Thyroid gland (tissue), 4 donors: ENCODE measurements around the gene FKBP9. TPM values are rescaled to one million over a fixed set of nuclear protein-coding genes. Genes with fewer than 3 reads are reported as not detected.
A peak's percentile ranks its signal among the peaks of the same experiment; 100 is the strongest.

ENCODE experiments used
- DNase-seq, 2 donors: peaks; one replicate each; pipeline ENCODE4 v3.0.0-alpha.2; 2019
- H3K27ac ChIP-seq, 3 donors: fragments of 200-600 bp; sonication (generic); 1 replicate in 2 of 3; 2 replicates in 1 of 3; pipeline ENCODE4 v1.5.1; 2016 to 2019; ENCODE audit warnings: mild to moderate bottlenecking in 1 of 3, moderate library complexity in 1 of 3
- H3K27me3 ChIP-seq: fragments of 200-600 bp; sonication (generic); one replicate; pipeline ENCODE4 v1.5.1; 2019
- H3K36me3 ChIP-seq, 2 donors: fragments of 200-600 bp; sonication (generic); one replicate each; pipeline ENCODE4 v1.5.1; 2016 to 2019
- H3K4me1 ChIP-seq, 2 donors: fragments of 200-600 bp; sonication (generic); one replicate each; pipeline ENCODE4 v1.5.1; 2017 to 2019
- H3K4me3 ChIP-seq, 3 donors: fragments of 200-600 bp; sonication (generic); replicated peaks in 1 of 3; 1 replicate in 2 of 3; 2 replicates in 1 of 3; pipeline ENCODE4 v1.5.1; 2016; ENCODE audit warnings: mild to moderate bottlenecking in 1 of 3
- H3K9me3 ChIP-seq: fragments of 200-600 bp; sonication (generic); one replicate; pipeline ENCODE4 v1.5.1; 2017
- CTCF ChIP-seq, 6 experiments: fragments of 200-600 bp in 3 of 6; fragments of 450-650 bp in 3 of 6; sonication (generic) in 3 of 6; IDR thresholded peaks; one replicate each; pipeline ENCODE4 v1.5.1; 2016 to 2019; ENCODE audit warnings: antibody characterized with exemption in 6 of 6, mild to moderate bottlenecking in 2 of 6, inconsistent platforms in 1 of 6, moderate library complexity in 1 of 6
- POLR2A ChIP-seq, 2 donors: fragments of 450-650 bp; IDR thresholded peaks; one replicate each; pipeline ENCODE4 v1.6.1; 2017; ENCODE audit warnings: antibody characterized with exemption in 2 of 2, mild to moderate bottlenecking in 2 of 2, moderate library complexity in 1 of 2
- WGBS, 2 donors: methylation state at CpG; one replicate each; pipeline ENCODE4 v1.1.5; 2017; 5-methylcytosine and 5-hydroxymethylcytosine counted together
- intact Hi-C: fragments of 100-400 bp; cut with DNase I; formaldehyde crosslinking; loops from one replicate; pipeline ENCODE4 v1.15.1; 2023
- total RNA-seq, 4 donors: library from RNA; depleted of rRNA; stranded (reverse); fragments of >200 nt; gene quantifications; one replicate each; pipeline ENCODE4 v1.2.3, GENCODE V29; 2016

The FKBP9 gene
- total RNA-seq, 4 donors from 2014 or later, result 94.7 to 139 (median 123) TPM

GRCh38 chr7:32930378-32930777, 26.9 kb upstream of the FKBP9 start:
- H3K27ac ChIP-seq, result no peak overlapping the region
- intact Hi-C loops, result no loop called here
- H3K4me3 ChIP-seq, result no peak overlapping the region
- H3K36me3 ChIP-seq, result peaks cover 0 to 10% of the 10 kb centered on the region in 2 donors
- no peaks in the 10 kb centered on the region for H3K27me3 ChIP-seq
- no peaks in the 10 kb centered on the region for H3K9me3 ChIP-seq
- H3K4me1 ChIP-seq, result no peaks in the 10 kb centered on the region
- TF ChIP-seq POLR2A (IDR thresholded peaks at IDR 0.05), result no peak
- no peak for TF ChIP-seq CTCF (IDR thresholded peaks at IDR 0.05)
- WGBS, 2 donors, result 93 to 96% methylated on average over 7 of the region's 7 CpGs
- no peak for DNase-seq

DNA sequence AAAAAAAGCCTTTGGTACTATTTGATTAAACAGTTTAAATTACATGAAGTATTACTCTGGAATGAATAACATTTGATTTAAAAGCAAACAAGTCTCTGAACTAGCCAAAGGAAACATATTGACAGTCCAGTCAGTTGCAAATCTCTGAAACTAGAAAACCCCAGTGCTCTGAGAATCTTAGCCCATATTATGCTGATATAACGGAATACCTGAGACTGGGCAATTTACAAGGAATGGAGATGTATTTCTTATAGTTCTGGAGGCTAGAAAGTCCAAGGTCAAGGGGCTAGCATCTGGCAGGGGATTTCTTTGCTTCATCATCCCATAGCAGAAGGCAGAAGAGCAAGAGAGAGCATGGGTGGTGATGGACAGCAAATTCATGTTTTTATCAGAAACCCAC, 21.7 kb upstream of the FKBP9 start:
- WGBS, 2 donors, result 91 to 93% methylated on average over 1 of the region's 1 CpG
- Histone ChIP-seq H3K27ac (no peak overlapping the region), H3K9me3 (no peaks in the 10 kb centered on the region), H3K27me3 (no peaks in the 10 kb centered on the region), H3K4me1 (peaks cover 0 to 19% of the 10 kb centered on the region in 2 donors), H3K4me3 (no peak overlapping the region), H3K36me3 (no peaks in the 10 kb centered on the region)
- no peak for DNase-seq
- TF ChIP-seq CTCF (IDR thresholded peaks at IDR 0.05) (no peak), POLR2A (IDR thresholded peaks at IDR 0.05) (no peak)
- intact Hi-C loops, result no loop called here

- TF ChIP-seq POLR2A (IDR thresholded peaks at IDR 0.05) (no peak), CTCF (IDR thresholded peaks at IDR 0.05) (no peak)
- intact Hi-C loops, result no loop called here
- peaks cover 2 to 27% of the 10 kb centered on the region in 2 donors for H3K4me1 ChIP-seq
- no peaks in the 10 kb centered on the region for H3K36me3 ChIP-seq
- H3K27me3 ChIP-seq, result no peaks in the 10 kb centered on the region
- DNase-seq, result no peak
- no peak overlapping the region for H3K27ac ChIP-seq
- WGBS, 2 donors, result 87 to 88% methylated on average over 3 of the region's 3 CpGs
- H3K4me3 ChIP-seq, result no peak overlapping the region
- no peaks in the 10 kb centered on the region for H3K9me3 ChIP-seq
These were observed 20.6 kb upstream of the FKBP9 start for GRCh38 chr7:32936689-32937088.

DNA sequence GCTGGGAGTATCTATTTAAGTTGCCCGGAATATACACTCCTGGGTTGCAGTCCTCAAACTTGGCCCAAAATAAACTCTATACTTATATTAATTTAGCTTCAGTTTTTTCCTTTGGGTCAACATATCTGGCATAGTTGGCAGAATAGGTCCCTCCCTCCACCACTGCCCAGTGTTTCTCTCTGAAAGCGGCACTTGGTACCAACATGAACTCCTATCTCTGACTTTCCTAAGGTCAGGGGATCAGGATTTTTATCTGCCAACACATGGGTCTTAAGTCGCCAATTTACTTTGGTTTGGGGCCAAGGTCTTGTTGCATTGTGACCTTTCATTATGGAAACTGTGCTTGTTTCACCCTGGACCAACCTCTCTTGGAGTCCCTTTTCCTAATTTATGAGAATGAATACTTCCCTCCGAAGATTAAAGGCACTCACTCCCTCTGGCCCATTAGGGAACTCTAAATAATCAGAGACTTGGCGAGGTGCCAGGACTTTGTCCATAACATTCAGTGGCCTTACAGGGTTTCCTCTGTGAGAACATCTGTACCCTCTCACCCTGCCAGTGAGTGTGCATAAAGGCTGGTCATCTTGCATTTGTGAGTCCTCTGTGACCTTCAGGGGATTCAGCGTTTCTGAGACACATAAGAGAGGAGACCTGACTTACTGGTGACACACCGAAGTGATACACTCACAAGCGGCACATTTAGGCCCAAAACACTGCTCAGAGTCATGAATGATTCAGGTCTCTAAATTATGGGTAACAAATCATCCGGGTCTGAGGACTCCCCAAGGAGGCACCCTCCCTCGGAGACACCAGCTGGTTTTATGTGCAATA, 19.7 kb upstream of the FKBP9 start:
- peak; percentile 21 to 26 for DNase-seq
- Histone ChIP-seq H3K36me3 (no peaks in the 10 kb centered on the region), H3K27me3 (no peaks in the 10 kb centered on the region), H3K4me3 (no peak overlapping the region), H3K4me1 (peaks cover 6 to 29% of the 10 kb centered on the region in 2 donors), H3K27ac (no peak overlapping the region), H3K9me3 (no peaks in the 10 kb centered on the region)
- no peak for TF ChIP-seq CTCF (IDR thresholded peaks at IDR 0.05)
- intact Hi-C loops, result no loop called here
- 74% methylated on average over 10 of the region's 10 CpGs for WGBS, 2 donors

GRCh38 chr7:32941181-32941580, 16.1 kb upstream of the FKBP9 start:
- Histone ChIP-seq H3K4me1 (peaks cover 6 to 29% of the 10 kb centered on the region in 2 donors), H3K9me3 (no peaks in the 10 kb centered on the region), H3K27ac (peak overlapping the region in 1 of 3 donors; percentile 70), H3K27me3 (no peaks in the 10 kb centered on the region), H3K36me3 (no peaks in the 10 kb centered on the region), H3K4me3 (no peak overlapping the region)
- TF ChIP-seq POLR2A (IDR thresholded peaks at IDR 0.05) (no peak), CTCF (IDR thresholded peaks at IDR 0.05) (no peak)
- intact Hi-C loops, result loop anchor here (5.0 to 10.0 kb wide), 2 partner anchors 96 to 121 kb away; partner anchors contain the start of gene NT5C3A
- 45 to 62% methylated on average over 5 of the region's 5 CpGs for WGBS, 2 donors
- no peak for DNase-seq
